Astrocyte (in vitro differentiated cells and primary cell): ENCODE data around the gene SPRR2E.

Source experiments
- CTCF ChIP-seq: IDR thresholded peaks from 2 replicates; pipeline ENCODE4 v1.5.1; 2011; ENCODE audit warnings: low read depth, mild to moderate bottlenecking, inconsistent platforms, low read length, moderate library complexity; ENCODE audit not compliant: insufficient read depth
- EZH2 ChIP-seq: IDR thresholded peaks from 2 replicates; pipeline ENCODE4 v1.6.1; 2012; ENCODE audit warnings: mild to moderate bottlenecking, low read length, inconsistent platforms; ENCODE audit not compliant: insufficient read depth

GRCh38 chr1:153127296-153127695 is 33.0 kb upstream of the SPRR2E start:
- TF ChIP-seq CTCF, result no peak
- no peak for TF ChIP-seq EZH2
